PFSK-1 (cell line): ENCODE measurements around the gene MBNL3.

Experiments
- FOXP2 ChIP-seq: optimal IDR thresholded peaks from 2 replicates; pipeline ENCODE3; 2011; ENCODE audit warnings: borderline replicate concordance, control low read depth, inconsistent platforms; ENCODE audit not compliant: insufficient read depth; ENCODE audit errors: extremely low read length, extremely low read depth
- POLR2AphosphoS5 ChIP-seq: IDR thresholded peaks from 2 replicates; pipeline ENCODE4 v1.6.1; 2012; ENCODE audit warnings: low read depth, mild to moderate bottlenecking, control low read depth, low read length, moderate library complexity
- SIN3A ChIP-seq: IDR thresholded peaks from 2 replicates; pipeline ENCODE4 v1.6.1; 2012; ENCODE audit warnings: mild to moderate bottlenecking, low read length, moderate library complexity, borderline replicate concordance; ENCODE audit not compliant: insufficient read depth
- TAF1 ChIP-seq: IDR thresholded peaks from 2 replicates; pipeline ENCODE4 v1.6.1; 2012; ENCODE audit warnings: low read length, control low read depth, borderline replicate concordance; ENCODE audit not compliant: insufficient read depth
- TF ChIP-seq, protein P1 (sequence below), 2 experiments: IDR thresholded peaks; 2 replicates each; pipeline versions ENCODE4 v1.6.1 to v1.8.0; 2011 to 2012; ENCODE audit warnings: low read depth in 2 of 2, low read length in 2 of 2, control low read depth in 1 of 2, inconsistent platforms in 1 of 2, mild to moderate bottlenecking in 1 of 2, moderate library complexity in 1 of 2; ENCODE audit not compliant: insufficient read depth in 1 of 2

Gene MBNL3

DNA sequence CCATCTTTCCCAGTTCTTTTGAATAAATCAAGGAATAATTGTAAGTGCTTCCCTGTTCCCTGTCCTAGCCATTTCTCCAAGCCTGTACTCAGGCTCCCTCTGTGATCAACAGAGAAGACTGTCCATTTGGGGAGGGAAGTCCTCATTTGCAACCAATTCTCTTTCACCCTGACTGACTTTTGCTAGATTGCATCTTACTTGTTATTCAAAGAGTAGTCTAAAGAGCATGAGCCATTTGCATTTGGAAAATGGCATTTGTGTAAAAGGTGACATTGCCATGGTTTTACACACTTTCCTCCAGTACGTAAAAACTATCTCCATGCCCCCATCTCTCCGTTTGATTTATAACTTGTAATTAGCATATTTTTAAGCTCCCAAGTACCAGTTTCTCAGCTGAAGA, 110.6 kb downstream of the MBNL3 start:
- TF ChIP-seq SIN3A (no peak), FOXP2 (no peak)

DNA sequence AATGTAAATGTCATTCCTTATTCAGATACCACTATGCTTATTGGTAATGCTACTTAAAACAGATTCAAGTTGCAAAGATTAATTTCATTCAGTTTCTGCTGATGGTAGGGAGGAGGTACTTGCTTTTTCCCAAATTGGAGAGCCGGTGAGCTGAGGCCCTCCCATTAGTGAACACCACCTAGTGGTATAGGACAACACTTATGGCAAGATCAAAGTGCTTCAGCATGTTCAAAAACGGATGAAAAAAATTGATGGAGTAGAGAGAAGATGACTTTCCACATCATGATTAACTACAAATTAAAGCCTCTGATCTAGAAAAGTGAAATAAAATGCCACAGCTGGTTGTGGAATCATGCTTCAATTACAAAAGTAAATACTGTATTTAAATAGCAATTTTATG, 112.9 kb downstream of the MBNL3 start:
- TF ChIP-seq SIN3A (no peak), POLR2AphosphoS5 (no peak)
- TF ChIP-seq, protein P1, sequence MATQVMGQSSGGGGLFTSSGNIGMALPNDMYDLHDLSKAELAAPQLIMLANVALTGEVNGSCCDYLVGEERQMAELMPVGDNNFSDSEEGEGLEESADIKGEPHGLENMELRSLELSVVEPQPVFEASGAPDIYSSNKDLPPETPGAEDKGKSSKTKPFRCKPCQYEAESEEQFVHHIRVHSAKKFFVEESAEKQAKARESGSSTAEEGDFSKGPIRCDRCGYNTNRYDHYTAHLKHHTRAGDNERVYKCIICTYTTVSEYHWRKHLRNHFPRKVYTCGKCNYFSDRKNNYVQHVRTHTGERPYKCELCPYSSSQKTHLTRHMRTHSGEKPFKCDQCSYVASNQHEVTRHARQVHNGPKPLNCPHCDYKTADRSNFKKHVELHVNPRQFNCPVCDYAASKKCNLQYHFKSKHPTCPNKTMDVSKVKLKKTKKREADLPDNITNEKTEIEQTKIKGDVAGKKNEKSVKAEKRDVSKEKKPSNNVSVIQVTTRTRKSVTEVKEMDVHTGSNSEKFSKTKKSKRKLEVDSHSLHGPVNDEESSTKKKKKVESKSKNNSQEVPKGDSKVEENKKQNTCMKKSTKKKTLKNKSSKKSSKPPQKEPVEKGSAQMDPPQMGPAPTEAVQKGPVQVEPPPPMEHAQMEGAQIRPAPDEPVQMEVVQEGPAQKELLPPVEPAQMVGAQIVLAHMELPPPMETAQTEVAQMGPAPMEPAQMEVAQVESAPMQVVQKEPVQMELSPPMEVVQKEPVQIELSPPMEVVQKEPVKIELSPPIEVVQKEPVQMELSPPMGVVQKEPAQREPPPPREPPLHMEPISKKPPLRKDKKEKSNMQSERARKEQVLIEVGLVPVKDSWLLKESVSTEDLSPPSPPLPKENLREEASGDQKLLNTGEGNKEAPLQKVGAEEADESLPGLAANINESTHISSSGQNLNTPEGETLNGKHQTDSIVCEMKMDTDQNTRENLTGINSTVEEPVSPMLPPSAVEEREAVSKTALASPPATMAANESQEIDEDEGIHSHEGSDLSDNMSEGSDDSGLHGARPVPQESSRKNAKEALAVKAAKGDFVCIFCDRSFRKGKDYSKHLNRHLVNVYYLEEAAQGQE (IDR thresholded peaks at IDR 0.05; ENCODE audit: insufficient read depth in 1 of 2, low read depth in 2 of 2, low read length in 2 of 2) = no peak

DNA sequence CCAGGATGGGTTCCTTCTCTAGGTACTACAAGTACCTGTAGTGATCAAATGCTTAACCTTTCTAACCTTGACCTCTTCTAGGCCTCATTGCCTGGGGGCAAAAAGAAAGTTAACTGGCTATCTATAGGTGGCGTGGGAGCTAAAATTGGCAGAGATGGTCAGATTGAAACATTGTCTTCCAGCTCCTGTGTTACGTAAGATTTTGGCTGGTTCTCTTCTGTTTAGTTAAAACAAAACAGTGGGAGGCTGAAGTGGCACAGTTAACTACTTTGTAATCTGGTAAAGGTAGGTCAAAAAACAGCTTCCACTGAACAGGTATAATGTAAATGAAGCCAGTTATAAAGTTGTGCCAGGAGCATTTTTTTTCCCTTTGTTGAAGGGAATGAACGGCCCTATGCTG, 115.2 kb downstream of the MBNL3 start:
- TF ChIP-seq, protein P1 (IDR thresholded peaks at IDR 0.05; ENCODE audit: insufficient read depth in 1 of 2, low read depth in 2 of 2, low read length in 2 of 2) = no peak
- TF ChIP-seq TAF1 (no peak), POLR2AphosphoS5 (no peak), FOXP2 (no peak), SIN3A (no peak)

DNA sequence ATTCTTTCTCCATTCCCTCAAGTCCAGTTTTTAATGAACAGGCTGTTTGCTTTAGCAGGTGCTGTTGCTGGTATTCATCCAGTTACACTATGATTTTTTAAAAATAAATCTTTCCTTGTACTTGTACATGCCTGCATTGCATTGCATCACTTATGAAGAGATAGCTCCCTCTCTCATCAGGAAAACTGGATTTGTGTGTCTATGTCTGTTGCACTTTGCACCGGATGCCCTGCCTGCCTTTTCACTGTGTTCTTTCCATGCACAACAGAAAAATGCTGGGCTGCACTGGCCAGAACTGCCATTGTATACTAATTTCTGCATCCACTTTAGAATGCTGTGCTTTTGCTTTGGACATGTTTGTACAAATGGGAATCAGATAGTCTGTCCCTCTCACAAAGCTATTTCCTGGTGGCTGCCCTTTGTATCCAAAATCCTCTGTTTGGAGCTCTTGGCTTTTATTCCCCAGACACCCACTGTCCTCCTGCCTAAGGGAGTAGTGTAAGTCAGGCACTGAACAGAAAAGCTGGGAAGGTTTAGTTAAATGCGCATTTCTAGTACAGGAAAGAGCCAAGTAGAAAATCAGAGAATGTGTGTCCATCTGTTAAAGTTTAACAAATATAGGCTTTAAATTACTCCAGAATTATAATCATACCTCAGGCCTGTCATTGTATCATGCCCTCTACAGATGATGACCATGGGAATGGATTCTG, 119.1 kb downstream of the MBNL3 start:
- TF ChIP-seq SIN3A (no peak), TAF1 (no peak), FOXP2 (no peak)
- TF ChIP-seq, protein P1 (IDR thresholded peaks at IDR 0.05; ENCODE audit: insufficient read depth in 1 of 2, low read depth in 2 of 2, low read length in 2 of 2) = no peak

DNA sequence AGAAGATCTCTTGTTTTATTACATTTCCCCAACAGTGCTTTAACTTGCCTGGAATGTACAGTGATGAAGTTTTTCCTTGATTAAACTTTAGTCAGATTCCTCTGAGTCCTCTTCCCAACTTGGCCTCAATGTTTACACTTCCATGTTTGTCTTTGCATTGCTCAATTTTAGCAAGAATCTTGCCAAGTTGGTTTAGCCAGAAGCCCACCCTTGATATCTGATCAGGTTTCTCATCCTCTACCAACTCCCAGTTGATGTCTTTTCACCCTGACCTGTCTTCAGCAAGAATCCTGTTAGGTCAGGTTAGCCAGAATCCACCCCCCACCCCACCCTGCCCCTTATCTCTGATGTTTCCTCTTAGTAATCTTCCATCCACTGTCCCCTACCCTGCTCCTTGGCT, 120.9 kb downstream of the MBNL3 start:
- TF ChIP-seq FOXP2 (no peak), POLR2AphosphoS5 (no peak), SIN3A (no peak), TAF1 (no peak)
- TF ChIP-seq, protein P1 (IDR thresholded peaks at IDR 0.05; ENCODE audit: insufficient read depth in 1 of 2, low read depth in 2 of 2, low read length in 2 of 2) = no peak
